GM18907 (cell line): Measurements from ENCODE around the gene AIFM3.

Source experiments
- ATAC-seq: cut with Tn5 transposase; IDR thresholded peaks from one replicate; pipeline ENCODE4 v1.9.1; 2021; ENCODE audit warnings: mild to moderate bottlenecking, moderate library complexity; ENCODE audit not compliant: unreplicated experiment

Gene AIFM3

GRCh38 chr22:20989323-20990138, 22.5 kb downstream of the AIFM3 start:
- no peak for ATAC-seq

GRCh38 chr22:20990184-20991180, 23.4 kb downstream of the AIFM3 start:
- no peak for ATAC-seq

GRCh38 chr22:20991252-20992055, 24.4 kb downstream of the AIFM3 start:
- no peak for ATAC-seq

DNA sequence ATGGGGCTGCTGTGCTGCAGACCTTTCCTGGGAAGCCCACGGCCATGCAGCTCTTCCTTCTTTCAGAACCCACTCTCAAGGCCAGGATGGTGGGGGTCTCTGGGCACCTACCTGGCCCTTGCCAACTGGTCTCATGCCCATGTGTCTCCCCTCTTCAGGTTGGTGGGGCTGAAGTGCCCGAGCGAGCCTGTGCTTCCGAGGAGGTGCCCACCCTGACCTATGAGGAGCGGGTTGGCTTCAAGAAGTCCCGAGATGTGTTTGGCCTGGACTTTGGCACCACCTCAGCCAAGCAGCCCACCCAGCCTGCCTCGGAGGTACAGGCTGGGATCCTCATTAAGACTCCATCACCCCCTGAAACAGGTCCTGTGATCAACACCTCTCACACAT, 25.0 kb downstream of the AIFM3 start:
- no peak for ATAC-seq

DNA sequence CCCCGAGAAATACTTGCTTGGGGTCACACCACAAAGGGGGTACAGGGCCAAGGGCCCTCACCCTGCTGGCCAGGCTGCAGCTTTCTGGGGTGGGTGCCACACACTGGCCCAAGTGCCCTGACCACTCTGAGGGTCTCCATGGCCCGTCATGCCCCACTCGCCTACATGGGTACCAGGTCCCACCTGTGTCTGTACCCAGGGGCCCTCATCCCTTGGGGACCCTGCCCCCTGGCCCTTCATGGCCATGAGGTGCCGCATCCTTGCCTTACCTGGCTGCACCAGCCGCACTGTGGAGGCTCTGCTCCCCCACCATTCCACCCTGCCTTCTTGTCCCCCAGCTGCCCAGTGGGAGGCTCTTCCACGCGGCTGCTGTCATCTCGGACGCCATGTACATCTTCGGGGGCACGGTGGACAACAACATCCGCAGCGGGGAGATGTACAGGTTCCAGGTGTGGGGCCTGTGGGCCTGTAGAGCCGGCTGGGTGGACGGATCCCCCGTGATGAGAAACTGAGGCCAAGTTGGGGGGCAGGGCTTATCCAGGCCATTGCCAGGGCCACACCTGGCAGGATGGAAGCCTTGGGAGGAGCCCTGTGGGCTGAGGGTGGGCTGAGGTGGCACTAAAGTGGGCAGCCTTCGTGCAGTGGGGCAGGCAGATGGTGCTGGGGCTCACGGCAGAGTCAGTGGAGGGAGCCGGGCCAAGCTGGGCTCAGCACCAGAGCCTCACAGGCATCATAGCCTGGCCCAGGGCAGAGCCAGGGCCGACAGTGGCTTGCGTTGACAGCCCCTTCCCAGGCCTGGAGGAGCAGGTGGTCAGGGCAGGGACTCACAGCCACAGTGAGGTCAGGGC, 25.6 kb downstream of the AIFM3 start:
- no peak for ATAC-seq

DNA sequence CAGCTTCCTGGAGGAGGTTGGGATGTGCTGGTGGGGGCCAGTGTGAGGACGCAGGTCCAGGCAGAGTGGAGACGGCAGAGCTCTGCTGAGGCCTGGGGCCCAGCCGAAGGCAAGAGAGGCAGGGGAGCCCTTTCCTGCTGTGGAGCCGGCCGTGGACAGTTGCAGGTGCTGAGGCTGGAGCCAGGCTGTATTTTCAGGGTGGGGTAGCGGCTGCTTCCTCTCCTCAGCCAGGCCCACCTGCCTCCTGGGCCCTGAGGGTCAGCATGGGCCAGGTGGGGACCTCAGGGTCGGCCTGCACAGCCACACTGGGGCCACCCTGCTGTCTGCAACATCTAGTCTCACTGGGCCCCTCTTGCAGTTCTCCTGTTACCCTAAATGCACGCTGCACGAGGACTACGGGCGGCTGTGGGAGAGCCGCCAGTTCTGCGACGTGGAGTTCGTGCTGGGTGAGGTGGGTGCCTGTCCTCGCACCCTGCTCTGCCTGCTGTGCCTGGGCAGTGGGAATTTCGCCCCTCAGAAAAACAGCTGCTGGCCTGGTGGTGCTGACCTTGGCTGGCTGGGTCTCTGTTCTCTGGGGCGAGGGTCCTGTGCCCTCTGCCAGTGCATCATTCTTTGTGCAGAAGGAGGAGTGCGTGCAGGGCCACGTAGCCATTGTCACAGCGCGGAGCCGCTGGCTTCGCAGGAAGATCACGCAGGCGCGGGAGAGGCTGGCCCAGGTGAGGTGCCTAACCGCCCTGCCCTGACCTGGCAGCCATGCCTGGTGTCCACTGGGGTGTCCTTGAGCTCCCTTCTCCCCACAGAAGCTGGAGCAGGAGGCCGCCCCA, 26.5 kb downstream of the AIFM3 start:
- no peak for ATAC-seq

DNA sequence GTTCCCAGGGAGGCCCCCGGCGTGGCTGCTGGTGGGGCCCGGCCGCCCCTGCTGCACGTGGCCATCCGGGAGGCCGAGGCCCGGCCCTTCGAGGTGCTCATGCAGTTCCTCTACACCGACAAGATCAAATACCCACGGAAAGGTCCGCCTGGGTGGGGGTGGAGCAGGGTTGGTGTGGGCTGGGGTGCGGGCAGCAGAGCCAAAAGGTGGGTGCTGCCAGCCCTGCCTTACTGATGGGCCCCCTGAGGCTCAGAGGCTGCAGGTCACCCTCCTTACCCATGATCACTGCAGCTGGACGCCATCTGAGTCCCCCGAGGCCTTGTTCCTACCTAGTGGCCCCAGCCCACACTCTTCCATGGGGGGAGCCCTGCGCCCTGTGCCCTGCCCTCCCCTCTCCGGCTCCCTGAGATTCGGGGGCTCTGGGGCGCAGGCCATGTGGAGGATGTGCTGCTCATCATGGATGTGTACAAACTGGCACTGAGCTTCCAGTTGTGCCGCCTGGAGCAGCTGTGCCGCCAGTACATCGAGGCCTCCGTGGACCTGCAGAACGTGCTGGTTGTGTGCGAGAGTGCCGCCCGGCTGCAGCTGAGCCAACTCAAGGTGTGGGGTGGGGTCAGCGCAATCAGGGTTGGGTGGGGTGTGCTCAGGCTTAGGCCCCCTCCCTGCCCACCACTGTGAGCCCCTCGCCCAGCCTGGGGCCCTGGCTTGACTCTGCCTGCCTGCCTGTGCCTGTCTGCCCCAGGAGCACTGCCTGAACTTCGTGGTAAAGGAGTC, 27.3 kb downstream of the AIFM3 start:
- no peak for ATAC-seq

- no peak for ATAC-seq
These were observed 27.8 kb downstream of the AIFM3 start for GRCh38 chr22:20994902-20995241.

DNA sequence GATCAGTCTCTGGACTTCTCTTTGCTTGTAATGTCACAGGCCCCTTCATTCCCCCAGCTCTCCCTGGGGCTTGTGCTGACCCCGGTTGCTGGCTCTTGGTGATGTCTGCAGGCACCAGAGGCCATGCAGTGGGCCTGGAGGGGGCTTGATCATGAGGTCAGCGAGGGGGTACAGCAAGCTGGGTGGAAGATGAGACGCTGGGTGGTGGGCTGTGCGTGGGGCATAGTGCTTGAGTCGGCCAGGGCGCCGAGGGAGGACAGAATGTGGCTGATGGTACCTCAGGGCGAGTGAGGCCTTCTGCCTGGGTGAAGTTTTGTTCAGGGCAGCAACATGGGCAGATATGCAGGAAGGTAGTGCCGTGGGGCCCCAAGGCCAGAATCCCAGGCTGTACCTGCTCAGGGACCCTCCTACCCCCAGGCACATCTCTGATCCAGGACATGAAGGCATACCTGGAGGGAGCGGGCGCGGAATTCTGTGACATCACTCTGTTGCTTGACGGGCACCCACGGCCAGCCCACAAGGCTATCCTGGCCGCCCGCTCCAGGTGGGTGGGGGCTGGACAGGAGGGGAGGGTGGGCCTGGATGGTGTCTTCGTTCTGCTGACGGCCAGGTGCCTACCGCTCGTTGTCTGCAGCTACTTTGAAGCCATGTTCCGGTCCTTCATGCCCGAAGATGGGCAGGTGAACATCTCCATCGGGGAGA, 28.4 kb downstream of the AIFM3 start:
- ATAC-seq = no peak

DNA sequence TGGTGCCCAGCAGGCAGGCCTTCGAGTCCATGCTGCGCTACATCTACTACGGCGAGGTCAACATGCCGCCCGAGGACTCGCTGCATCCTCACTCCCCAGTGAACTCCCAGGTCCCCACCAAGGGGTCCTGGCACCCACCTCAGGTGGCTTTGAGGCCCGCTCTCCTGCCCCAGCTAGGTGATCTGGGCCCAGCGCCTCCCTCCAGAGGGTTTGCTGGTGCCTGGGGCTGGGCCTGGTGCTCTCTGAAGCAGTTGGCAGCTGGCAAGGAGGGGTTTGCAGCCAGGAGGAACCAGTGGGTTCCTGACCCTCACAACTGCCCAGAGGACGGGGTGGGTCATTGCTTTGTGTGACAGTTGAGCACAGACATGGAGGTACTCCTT, 29.0 kb downstream of the AIFM3 start:
- ATAC-seq = no peak

- ATAC-seq = no peak
These were observed 29.8 kb downstream of the AIFM3 start for GRCh38 chr22:20996598-20997535.

DNA sequence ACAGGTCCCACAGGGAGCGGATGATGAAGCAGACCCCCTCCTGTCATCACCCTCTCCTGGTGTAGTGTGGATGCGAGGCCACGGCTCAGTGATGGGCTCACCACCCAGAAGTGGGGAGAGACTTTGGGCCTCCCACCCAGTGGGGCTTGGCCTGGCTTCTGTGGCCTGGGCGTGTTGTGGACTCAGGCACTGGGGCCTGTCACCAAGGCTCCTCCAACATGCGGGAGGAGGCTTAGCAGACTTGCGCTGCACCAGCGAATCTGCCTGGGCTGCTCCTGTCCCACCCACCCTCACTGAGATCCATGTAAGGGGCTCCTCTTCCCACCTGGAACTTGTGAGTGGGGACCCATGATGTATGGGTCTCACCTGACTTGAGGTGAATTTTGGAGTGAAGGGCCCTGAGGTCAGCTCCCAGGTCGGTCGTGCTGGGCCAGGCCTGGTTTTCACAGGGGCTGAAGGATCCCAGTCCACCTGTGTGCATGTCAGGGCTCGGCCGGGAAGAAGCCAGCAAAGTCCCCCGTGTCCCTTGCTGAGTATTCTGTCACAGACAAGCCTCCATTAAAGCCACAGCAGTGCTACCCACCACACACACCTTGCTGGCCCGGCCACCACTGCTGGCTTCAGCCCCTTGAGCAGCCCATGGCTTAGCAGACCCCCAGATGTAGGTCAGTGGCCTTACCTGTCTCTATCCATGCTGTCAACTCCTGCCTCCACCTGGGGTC, 30.6 kb downstream of the AIFM3 start:
- no peak for ATAC-seq

GRCh38 chr22:20998411-20999336, 31.6 kb downstream of the AIFM3 start:
- ATAC-seq = no peak

DNA sequence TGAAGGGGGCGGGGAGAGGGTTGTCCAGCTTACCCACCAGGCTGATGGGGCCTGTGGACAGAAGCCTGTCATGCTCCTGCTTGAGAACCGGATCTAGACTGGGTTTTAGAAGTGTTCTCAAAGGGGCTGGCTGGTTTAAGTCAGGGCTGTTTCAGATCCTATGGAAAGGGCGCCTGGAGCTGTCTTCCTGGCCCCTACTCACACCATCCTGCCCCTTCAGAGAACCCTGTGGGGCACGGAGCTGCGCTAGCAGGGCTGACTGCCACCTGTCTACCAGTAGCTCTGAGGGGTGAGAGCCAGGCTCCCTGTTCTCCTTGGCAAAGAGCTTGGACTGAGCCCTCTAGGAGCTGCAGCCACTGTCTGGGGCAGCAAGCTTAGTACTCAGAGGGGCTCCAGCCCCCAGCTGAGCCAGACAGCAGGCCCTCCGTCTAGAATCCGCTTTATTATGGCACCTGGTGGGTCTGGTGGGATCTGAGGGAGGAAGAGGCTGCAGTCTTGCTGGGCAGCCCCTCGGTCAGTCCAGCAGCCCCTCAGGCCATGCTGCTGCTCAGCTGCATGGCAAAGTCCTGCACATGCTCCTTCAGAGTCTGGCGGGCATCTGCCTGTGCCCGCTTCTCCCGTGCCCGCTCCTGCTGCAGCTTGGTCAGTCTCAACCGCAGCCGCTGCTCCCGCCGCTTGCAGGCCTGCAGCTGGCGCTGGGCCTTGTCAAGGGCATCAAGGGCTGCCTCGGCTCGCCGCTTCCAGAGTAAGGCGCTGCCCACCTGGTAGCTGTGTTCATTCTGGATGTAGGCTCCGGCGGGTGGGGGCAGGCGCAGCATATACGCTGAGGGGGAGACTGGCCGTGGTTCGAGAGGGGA, 32.5 kb downstream of the AIFM3 start:
- no peak for ATAC-seq
